ENCODE results near the gene MYPOP.

The MYPOP gene, protein sequence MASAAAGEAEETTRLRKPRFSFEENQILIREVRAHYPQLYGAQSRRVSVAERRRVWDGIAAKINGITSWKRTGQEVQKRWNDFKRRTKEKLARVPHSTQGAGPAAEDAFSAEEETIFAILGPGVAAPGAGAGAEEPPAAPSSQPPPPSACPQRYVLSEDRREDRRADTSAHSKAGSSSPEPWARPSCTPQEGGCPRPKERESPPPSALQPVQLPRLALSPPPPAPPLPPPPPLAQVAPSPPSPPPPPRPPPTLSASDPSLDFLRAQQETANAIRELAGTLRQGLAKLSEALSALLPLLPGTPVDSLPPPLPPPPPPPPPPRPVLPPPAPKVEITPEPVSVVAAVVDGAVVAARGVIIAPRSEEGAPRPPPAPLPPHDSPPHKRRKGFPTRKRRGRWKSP

DNA sequence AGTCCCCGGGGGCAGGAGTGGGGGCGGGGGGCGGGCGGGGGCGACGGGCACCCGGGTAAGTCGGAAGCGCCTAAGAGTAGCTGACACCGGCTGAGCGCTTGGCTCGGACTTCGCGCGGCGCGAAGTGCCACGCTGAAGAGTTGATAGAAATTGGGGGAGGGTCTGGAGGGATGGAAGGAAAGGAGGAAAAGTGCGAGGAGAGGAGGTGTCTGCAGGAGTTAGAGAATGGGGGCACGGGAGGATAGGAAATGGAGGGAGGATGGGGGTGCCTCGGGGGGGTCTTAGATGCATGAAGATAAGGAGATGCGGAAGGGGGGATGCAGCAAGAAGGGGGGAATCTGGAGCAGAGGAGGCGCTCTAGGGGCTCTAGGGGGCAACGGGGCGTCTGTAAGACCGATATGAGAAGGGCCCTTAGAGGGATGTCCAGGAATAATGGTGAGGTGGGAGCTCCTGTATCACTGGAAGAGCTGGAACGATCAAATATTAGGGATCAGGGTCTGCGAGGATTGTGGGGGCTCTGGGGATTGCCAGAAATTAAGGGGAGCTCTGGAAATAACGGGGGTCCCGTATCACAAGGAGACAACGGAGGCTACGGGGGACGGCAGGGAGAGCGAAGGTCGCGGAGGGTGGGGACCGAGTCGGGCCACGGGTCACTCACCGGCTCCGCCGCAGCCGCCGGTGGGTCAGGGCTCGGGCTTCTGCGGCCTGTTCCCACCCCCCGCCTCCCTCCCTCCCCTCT, at the start of gene MYPOP:
Gene MYPOP (minus strand): TSS at position 702 of the 739 bp plus-strand sequence. CDS start 840 bp downstream, outside the sequence.
- no peak for DNase-seq (ENCODE audit: low read depth)
- H3K4me3 ChIP-seq (ENCODE audit: low read depth, low read length) = peak within 1 kb of the TSS; percentile 86
- TF ChIP-seq, protein P1, sequence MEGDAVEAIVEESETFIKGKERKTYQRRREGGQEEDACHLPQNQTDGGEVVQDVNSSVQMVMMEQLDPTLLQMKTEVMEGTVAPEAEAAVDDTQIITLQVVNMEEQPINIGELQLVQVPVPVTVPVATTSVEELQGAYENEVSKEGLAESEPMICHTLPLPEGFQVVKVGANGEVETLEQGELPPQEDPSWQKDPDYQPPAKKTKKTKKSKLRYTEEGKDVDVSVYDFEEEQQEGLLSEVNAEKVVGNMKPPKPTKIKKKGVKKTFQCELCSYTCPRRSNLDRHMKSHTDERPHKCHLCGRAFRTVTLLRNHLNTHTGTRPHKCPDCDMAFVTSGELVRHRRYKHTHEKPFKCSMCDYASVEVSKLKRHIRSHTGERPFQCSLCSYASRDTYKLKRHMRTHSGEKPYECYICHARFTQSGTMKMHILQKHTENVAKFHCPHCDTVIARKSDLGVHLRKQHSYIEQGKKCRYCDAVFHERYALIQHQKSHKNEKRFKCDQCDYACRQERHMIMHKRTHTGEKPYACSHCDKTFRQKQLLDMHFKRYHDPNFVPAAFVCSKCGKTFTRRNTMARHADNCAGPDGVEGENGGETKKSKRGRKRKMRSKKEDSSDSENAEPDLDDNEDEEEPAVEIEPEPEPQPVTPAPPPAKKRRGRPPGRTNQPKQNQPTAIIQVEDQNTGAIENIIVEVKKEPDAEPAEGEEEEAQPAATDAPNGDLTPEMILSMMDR (IDR thresholded peaks at IDR 0.05; ENCODE audit: insufficient read depth, low read depth, low read length, missing control alignments) = no peak

DNA sequence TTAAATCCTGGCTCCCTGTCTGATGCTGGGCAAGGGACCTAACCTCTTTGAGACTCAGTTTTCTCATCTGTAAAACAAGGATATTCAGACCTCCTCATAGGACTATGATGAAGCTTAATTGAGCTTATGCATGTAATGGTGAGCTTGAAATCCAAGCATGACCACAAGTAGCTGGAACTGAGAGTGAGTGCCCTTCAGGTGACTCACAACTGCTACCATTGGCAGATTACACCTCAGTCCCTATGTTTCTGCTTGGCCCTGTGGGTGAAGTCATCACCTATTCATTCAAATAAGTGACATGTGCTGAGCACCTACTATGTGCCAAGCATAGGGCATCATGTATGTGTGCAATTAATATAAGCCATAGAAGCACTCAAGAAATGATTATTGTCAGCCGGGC, 45.5 kb upstream of the MYPOP start:
- TF ChIP-seq, protein P1 (IDR thresholded peaks at IDR 0.05; ENCODE audit: insufficient read depth, low read depth, low read length, missing control alignments) = no peak
- H3K4me3 ChIP-seq (ENCODE audit: low read depth, low read length) = no peak overlapping the region
- no peak for DNase-seq (ENCODE audit: low read depth)

DNA sequence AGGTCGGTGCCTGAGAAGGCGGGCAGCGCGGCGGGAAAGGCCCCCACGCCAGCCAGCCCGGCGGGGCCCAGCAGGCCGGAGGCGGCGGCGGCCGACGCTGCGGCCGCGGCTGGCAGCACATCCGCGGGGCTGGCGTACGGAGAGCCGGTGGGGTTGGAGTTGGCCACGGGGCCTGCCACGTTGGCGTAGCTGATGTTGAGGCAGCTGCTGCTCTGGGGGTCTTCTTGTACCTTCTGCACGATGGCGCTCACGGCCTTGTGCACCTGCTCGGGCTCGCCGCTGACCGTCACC, 38.0 kb upstream of the MYPOP start:
- TF ChIP-seq, protein P1 (IDR thresholded peaks at IDR 0.05; ENCODE audit: insufficient read depth, low read depth, low read length, missing control alignments) = no peak
- no peak overlapping the region for H3K4me3 ChIP-seq (ENCODE audit: low read depth, low read length)

DNA sequence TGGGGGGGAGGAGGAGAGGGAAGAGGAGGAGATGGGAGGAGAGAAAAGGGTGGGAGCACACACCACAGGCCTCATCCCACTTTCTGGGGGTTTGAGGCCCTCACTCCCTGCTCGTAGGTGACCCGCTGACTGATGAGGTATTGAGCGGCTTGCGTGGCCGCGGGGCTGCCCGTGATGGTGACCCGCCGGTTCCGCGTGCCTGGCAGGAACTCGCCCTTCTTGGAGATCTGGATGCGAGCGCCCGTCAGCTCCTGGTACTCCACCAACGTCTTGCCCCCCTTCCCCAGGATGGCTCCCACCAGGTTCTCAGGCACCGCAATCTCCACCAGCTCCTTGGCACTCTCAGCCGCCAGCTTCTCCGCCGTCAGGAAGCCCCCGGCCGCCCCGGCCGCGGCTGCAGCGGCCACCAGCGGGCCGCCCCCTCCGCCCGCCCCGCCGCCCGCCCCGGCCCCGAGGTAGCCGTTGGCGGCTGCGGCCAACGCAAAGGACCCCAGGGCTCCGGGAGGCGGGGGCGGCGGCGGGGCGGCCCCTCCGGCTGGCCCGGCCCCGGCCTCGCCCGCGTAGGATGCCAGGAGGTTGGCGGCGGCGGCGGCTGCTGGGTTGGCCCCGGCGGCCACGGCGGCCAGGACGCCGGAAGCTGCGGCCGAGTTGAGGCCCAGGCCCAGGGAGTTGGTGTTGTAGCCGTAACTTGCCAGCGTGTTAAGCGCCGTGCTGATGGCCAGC, 37.5 kb upstream of the MYPOP start:
- TF ChIP-seq, protein P1 (IDR thresholded peaks at IDR 0.05; ENCODE audit: insufficient read depth, low read depth, low read length, missing control alignments) = no peak
- no peak overlapping the region for H3K4me3 ChIP-seq (ENCODE audit: low read depth, low read length)
- DNase-seq (ENCODE audit: low read depth) = no peak

More for the DNA sequence above, 38.0 kb upstream of the MYPOP start:
- DNase-seq (ENCODE audit: low read depth) = no peak

DNA sequence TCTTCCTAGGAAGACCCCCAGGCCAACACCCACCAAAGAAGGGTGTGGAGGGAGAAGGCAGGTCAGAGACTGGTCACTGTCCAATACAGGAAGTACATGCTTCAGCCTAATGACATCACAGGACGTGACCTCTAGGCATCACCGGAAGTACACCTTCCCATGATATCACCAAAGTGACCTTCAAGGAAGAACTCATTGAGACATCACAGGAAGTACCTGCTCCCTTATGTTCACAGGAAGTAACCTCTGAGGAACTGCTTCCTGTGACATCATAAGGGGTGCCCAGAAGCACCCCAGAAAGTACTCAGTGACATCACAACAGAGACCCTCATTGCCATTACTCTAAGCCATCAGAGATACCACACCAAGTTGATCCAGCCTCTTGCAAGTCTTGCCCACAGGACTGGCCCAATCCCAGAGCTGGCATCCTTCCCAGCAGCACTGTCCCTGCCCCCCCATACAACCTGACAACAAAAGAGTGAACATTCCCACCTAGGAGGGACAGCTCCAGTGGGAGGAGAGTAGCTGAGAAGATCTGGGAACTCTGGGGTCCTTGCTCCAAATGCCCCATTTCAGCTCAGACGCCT, 36.4 kb upstream of the MYPOP start:
- no peak for DNase-seq (ENCODE audit: low read depth)
- H3K4me3 ChIP-seq (ENCODE audit: low read depth, low read length) = no peak overlapping the region
- TF ChIP-seq, protein P1 (IDR thresholded peaks at IDR 0.05; ENCODE audit: insufficient read depth, low read depth, low read length, missing control alignments) = no peak

DNA sequence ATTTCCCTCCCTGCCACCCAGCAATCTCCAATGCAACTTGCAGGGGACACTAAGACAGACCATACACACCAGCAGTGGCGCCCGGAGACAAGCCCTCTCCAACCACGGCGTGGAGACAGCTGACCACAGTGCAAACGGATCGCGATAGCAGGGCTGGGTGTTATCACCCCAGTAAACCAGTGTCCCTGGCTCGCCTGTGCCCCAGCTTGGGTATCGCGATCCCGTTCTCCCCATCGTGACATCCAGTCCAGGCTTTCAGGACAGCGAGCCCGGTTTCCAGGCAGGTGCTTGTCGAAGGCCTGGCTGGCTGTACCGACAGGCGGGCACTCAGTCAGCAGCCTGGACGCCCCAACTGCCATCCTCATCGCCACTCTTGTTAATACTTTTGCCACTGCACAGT, 32.9 kb upstream of the MYPOP start:
- DNase-seq (ENCODE audit: low read depth) = no peak
- no peak overlapping the region for H3K4me3 ChIP-seq (ENCODE audit: low read depth, low read length)
- TF ChIP-seq, protein P1 (IDR thresholded peaks at IDR 0.05; ENCODE audit: insufficient read depth, low read depth, low read length, missing control alignments) = no peak

All from GM12865 (cell line).